GM19238 (cell line): ENCODE measurements around the gene NFATC2.
A peak's percentile ranks its signal among the peaks of the same experiment; 100 is the strongest.
"Not testable (repeated sequence)": the region's sequence is repeated elsewhere in the genome, so short reads cannot be mapped to it uniquely, and the experiment has no call there.

Experiments used
- DNase-seq: peaks from one replicate; pipeline ENCODE4 v3.0.0; 2011; ENCODE audit warnings: low spot score; ENCODE audit not compliant: insufficient read length

Gene NFATC2

GRCh38 chr20:51473771-51474170 is 68.7 kb downstream of the NFATC2 start:
- no peak for DNase-seq

GRCh38 chr20:51473256-51473655 is 69.3 kb downstream of the NFATC2 start:
- DNase-seq, result no peak

GRCh38 chr20:51470907-51471411 is 71.6 kb downstream of the NFATC2 start:
- no peak for DNase-seq

- DNase-seq, result no peak
Observed at GRCh38 chr20:51470499-51470820, 72.1 kb downstream of the NFATC2 start.

- no peak for DNase-seq
Observed at GRCh38 chr20:51469578-51470498, 72.7 kb downstream of the NFATC2 start.

DNA sequence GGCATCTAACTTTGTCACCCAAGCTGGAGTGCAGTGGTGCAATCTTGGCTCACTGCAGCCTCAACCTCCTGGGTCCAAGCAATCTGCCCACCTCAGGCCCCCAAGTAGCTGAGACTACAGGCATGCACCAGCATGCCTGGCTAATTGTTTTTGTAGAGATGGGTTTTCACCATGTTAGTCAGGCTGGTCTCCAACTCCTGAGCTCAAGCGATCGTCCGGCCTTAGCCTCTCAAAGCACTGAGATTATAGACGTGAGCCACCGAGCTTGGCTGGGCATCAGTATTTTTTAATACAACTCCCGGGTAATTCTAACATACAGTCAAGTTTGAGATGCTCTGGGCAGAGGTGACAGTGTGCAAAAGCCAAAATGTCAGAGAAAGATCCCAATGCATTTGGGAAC is 73.5 kb downstream of the NFATC2 start:
- DNase-seq, result no peak

DNA sequence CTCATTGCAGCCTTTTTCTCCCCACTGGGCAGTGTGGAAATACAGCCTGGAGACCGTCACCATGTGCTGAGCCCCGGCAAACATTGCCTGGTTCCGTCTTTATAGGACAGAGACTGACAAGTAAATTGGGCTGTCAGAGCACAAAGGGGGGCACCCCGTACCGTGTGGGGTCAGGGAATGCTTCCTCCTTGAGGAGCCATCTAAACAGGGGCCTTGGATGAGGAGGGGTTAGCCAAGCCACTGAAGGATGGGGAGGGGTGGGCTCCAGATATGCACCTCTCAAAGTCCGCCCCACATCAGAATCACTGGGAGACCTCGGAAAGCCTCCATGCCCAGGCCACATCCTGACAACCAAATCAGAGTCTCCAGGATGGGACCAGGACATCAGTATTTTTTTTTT is 73.9 kb downstream of the NFATC2 start:
- DNase-seq, result no peak

DNA sequence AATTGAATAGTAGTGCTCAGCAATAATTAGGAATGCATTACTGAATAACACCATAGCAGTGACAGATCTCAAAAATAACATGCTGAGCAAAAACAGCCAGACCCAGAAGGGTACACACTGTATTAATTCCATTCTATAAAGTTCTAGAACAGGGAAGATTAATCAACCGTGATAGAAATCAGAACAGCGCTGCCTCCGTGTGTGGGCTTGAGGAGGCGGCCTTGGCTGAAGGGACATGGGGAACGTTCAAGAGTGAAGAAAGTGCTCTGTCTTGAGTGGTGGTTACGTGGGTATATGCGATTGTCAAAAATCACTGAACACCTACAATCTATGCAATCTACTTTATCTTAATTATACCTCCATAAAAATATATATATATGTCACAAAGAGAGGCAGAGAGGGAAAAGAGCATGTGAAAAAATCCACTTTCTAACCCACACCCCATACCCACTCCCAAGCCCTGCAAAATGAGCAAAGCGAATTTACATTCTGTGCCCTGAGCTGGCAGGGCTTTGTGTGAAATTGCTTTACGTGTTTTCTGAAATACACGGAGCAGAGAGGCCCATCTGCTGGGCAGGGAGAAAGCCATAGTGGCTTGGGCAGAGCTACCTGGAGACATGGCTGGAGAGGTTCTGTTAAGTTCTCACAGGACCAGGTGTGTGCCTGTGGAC is 74.4 kb downstream of the NFATC2 start:
- DNase-seq, result no peak

- no peak for DNase-seq
Observed at GRCh38 chr20:51463998-51464397, 78.5 kb downstream of the NFATC2 start.

DNA sequence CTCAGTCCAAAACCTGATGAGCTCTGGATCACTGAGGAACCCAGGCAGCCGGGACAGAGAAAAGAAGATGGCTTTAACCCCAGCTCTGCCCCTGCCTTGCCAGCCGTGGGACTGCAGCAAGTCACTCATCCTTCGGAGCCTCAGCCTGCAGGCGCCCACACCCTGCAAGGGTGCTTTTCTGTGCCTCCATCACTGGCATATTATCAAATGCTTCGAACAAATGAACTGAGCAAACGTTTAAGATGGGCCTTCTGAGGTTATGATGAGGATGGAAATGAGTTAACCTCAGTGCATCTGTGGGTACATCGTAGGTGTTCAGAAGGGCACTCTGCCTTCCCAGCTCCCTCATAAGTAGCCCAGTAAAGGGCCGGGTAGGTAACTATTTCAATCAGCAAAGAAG is 79.0 kb downstream of the NFATC2 start:
- DNase-seq, result no peak

DNA sequence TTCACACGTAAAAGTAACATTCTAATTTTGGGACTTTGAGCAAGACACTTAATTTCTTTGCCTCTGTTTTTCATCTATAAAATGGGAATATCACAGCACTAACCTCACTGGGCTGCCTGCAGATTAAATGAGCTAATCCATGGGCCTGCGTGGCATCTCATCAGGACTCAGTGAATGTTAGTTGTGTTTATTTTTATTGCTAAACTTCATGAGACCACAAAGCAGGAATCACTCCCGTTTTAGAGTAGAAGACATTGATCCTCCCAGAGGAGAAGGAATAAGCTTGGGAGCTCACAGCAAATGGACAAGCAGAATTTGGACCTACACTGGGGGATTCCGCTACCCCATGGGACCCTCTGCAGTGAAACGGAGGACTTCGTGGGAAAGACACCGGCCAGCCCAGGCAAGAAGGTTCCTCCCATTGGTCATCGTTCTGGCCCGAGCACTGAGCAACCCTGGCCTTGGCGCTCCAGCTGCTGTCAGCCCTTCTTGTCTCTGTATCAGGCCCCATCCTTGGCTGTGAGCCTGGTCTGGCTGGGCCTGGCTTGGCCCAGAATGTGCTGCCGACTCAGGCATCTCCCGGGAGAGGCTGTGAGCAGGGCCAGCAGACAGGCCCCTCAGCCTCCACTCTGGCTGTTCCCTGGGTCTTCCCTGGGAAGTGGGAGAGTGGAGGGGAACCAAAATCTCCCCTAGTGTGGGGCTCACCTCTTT is 79.8 kb downstream of the NFATC2 start:
- no peak for DNase-seq

GRCh38 chr20:51461846-51462245 is 80.7 kb downstream of the NFATC2 start:
- DNase-seq, result not testable (repeated sequence)

GRCh38 chr20:51461306-51461705 is 81.2 kb downstream of the NFATC2 start:
- DNase-seq, result no peak

DNA sequence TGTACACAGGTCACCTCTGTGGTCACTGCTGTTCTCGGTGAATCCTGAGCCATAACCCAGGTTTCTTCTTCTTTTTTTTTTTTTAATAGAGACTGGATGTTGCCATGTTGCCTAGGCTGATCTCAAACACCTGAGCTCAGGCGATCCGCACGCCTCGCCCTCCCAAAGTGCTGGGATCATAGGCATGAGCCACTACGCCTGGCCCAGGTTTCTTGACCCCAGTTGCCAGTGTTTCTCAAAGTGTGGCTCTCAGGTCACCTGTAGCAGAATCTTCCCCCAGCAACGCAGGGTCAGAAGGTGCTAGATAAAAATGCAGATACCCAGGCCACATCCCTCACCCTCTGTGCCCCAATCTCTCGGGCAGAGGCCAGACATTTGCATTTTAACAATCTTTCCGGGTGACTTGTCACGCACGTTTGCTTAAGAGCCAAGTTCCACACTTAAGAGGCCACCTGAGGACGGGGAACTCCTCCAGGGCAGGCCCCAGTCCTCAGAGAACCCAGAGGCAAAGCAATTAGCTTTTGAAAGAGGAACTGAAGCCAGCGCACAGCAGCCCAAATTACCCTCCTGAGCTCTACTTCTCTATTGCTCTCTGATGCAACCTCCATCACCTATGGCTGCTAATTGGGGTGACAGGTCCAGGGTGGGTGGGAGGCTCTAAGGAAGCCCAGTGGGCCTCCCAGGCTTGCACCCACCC is 81.8 kb downstream of the NFATC2 start:
- peak; percentile 77 for DNase-seq

DNA sequence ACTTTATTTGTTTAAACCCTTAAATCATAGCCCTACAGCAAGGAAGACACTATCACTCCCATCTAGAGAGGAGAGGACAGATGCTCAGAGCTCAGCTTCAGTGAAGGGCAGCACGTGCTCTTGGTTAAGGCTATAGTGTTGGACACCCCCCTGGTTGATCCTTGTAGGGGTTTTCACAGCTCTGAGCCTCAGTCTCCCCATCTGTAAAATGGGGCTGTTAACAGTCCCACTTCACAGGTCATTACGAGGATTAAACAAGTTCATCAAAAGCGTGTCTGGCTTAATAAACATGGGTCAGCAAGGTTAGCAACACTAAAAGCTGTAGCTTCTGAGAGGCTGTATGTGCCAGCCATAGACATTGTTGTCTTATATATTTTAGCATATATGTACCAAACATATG is 82.4 kb downstream of the NFATC2 start:
- DNase-seq, result no peak

GRCh38 chr20:51458751-51459439 is 83.6 kb downstream of the NFATC2 start:
- no peak for DNase-seq

DNA sequence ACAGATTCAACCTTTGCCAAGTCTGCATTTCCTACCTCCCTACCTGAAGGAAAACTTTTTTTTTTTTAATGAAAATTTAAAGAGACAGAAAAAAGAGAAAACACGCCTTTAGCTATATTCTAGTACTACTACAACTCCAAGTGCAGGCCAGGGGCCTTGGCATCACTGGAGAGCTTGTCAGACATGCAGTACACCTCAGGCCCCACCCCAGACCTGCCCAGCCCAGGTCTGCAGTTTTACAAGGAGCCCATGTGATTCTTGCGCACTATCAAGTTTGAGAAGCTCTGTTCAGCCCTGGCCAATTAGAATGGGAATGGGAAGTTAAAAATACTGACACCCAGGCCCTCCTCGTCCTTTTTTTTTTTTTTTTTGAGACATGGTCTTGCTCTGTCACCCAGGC is 85.0 kb downstream of the NFATC2 start:
- no peak for DNase-seq

DNA sequence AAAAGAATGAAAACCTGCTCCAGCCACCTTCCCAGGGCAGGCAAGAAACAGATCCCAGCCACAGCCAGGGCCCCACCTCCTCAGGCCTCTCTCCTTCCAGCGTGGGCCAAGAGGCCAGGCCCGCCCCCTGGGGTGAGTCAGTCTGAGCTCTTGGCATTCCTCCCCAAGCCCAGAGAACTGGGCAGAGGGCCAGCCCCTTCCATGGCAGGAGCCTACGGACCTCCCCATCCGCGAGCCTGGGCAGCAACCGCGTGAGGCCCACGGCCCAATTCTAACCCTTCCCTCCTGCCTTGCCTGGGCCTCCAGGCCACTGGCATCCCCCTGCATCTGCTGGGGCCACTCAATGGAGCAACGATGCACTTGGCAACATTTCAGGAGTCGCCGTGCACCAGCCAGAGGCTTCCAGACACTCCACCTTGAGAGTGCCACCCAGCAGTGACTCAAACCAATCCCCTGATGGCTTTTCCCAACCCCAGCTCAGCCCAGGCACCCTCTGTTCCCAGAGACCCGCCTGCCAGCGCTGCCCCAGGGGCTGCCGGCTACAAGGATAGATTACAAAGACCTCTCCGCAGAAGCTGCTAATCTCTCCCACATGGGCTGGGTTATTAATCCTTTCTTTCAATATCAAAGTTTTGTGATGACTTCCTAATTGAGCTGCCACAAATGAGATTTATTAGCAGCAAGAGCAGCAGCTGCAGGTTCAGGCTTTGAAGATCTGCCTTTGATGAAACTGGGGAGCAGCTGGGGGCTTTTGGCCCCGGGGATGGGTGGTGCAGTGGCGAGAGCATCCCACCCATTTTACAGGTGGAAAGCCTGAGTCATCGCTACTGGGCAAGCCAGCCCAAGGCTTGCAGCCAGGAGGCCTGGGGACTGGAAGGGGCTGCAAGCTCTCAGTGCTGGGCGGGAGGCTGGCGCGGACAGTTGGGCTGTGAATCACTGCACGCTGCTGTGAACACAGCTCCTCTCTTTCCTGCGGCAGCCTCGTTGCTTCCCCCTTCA is 85.7 kb downstream of the NFATC2 start:
- DNase-seq, result no peak

DNA sequence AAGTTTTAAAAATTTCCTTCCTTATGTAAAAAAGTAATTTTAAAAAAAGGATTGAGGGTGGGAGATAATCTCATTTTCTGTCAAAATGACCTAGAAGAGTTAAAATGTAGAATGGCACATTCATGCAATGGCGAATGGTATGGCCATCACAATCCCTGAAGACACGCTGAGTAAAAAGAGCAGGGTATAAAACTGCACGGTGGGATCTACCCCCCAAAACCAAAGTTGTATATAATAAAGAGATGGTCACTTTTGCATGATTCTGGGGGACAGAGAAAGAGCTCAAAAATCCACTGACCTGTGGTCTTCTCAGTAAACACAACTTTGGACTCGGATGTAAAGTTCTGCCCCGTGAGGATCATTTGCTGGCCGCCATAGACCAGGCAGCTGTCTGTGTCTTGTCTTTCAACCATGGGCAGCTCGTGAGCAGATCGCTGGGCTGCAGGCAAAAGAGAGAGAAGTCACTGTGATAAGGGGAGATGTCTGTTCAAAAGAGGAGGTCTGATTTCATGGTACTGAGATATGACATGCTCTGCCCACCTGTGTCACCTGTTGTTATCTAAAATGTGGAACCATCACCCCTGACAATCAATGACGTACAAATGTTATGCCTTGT is 88.2 kb downstream of the NFATC2 start:
- DNase-seq, result no peak
